Endodermal cell (in vitro differentiated cells): Measurements from ENCODE around the gene NIPAL3. TPM values are rescaled to one million over a fixed set of nuclear protein-coding genes. Genes with fewer than 3 reads are reported as not detected.

Experiments used
- DNase-seq: peaks from one replicate; pipeline ENCODE4 v3.0.0-alpha.2; 2017
- H3K27ac ChIP-seq: 2 replicates; pipeline ENCODE4 v1.5.1; 2013; ENCODE audit warnings: mild to moderate bottlenecking, low read depth, low read length, moderate library complexity
- H3K27me3 ChIP-seq: 2 replicates; pipeline ENCODE4 v1.6.1; 2013; ENCODE audit warnings: mild to moderate bottlenecking, low read length, moderate library complexity; ENCODE audit not compliant: insufficient read depth, control insufficient read depth, poor library complexity, severe bottlenecking
- H3K36me3 ChIP-seq: 2 replicates; pipeline ENCODE4 v1.7.0; 2013; ENCODE audit warnings: mild to moderate bottlenecking, low read length, moderate library complexity; ENCODE audit not compliant: control insufficient read depth, insufficient read depth
- H3K4me1 ChIP-seq: one replicate; pipeline ENCODE4 v1.7.0; 2013; ENCODE audit warnings: low read length; ENCODE audit not compliant: control insufficient read depth, insufficient read depth
- H3K4me3 ChIP-seq: 2 replicates; pipeline ENCODE4 v1.5.1; 2013; ENCODE audit warnings: mild to moderate bottlenecking, low read length, moderate library complexity
- H3K9ac ChIP-seq: 2 replicates; pipeline ENCODE4 v1.6.1; 2013; ENCODE audit warnings: mild to moderate bottlenecking, low read length, moderate library complexity; ENCODE audit not compliant: poor library complexity, severe bottlenecking; ENCODE audit errors: extremely low read depth
- H3K9me3 ChIP-seq: 2 replicates; pipeline ENCODE4 v1.6.1; 2013; ENCODE audit warnings: mild to moderate bottlenecking, low read length, moderate library complexity; ENCODE audit not compliant: control insufficient read depth
- H3K27ac Mint-ChIP-seq: 2 replicates; pipeline ENCODE4 v1.8.0; 2020; ENCODE audit warnings: mixed read lengths
- H3K27me3 Mint-ChIP-seq: 2 replicates; pipeline ENCODE4 v1.8.0; 2021; ENCODE audit warnings: mild to moderate bottlenecking, mixed read lengths; ENCODE audit not compliant: insufficient read depth
- H3K36me3 Mint-ChIP-seq: 2 replicates; pipeline ENCODE4 v1.8.0; 2020; ENCODE audit warnings: low read depth, mixed read lengths
- H3K4me1 Mint-ChIP-seq: 2 replicates; pipeline ENCODE4 v1.8.0; 2020; ENCODE audit warnings: mixed read lengths
- H3K4me3 Mint-ChIP-seq: 2 replicates; pipeline ENCODE4 v1.8.0; 2020; ENCODE audit warnings: mild to moderate bottlenecking, moderate library complexity, mixed read lengths
- H3K9me3 Mint-ChIP-seq: 2 replicates; pipeline ENCODE4 v1.8.0; 2020; ENCODE audit warnings: mild to moderate bottlenecking, mixed read lengths
- WGBS, 2 experiments: methylation state at CpG; one replicate each; pipeline versions ENCODE4 v1.1.5 to v1.1.7; 2013; ENCODE audit warnings: missing lambda C conversion rate in 2 of 2, mixed read lengths in 1 of 2; ENCODE audit not compliant: insufficient coverage in 1 of 2, insufficient read length in 1 of 2; 5-methylcytosine and 5-hydroxymethylcytosine counted together
- total RNA-seq, 2 donors: library from RNA; stranded (reverse); fragmentation: NEBNext Ultra II Directional in 1 of 2; extraction: Animal tissue kit (Norgen Biotek cat#: 25700) in 1 of 2; gene quantifications; 2 replicates in 1 of 2; 3 replicates in 1 of 2; pipeline ENCODE4 v1.2.1, GENCODE V29; 2021
- TF ChIP-seq, protein P1 (sequence below): fragments of 200-600 bp; sonication (generic); conservative IDR thresholded peaks from 2 replicates; pipeline ENCODE4 v1.5.0; 2021; ENCODE audit warnings: antibody characterized with exemption, mild to moderate bottlenecking

The NIPAL3 gene
- total RNA-seq, 2 donors from 2014 or later: 4.7 to 5.5 TPM

DNA sequence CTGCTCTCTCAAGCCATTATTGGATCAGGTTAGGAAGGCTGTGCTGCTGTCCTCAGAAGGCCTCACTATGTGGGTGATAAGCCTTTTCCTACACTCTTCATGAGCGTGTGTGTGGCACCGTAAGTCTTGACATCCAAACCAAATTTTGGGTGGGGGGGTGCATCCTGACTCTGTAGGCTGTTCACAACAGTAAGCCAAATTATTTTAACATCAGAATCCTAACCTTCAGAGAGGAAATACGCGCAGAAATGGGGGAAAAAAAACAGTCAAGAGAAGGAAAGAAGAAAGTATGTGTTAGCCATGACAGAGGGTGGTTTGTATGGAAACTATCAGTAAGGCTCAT lies 23.0 kb upstream of the NIPAL3 start:
- Mint-ChIP-seq H3K36me3 (peaks cover 20% of the 10 kb centered on the region), H3K9me3 (no peaks in the 10 kb centered on the region), H3K27ac (no peak overlapping the region), H3K27me3 (no peaks in the 10 kb centered on the region), H3K4me3 (no peak overlapping the region), H3K4me1 (peaks cover 7% of the 10 kb centered on the region)
- no peaks in the 10 kb centered on the region for H3K36me3 ChIP-seq
- 60 to 70% methylated on average over 1 to 4 of the region's 4 CpGs for WGBS, 2 experiments
- no peak overlapping the region for H3K27ac ChIP-seq
- no peak overlapping the region for H3K4me3 ChIP-seq
- DNase-seq: no peak
- H3K27me3 ChIP-seq: no peaks in the 10 kb centered on the region
- TF ChIP-seq, protein P1, sequence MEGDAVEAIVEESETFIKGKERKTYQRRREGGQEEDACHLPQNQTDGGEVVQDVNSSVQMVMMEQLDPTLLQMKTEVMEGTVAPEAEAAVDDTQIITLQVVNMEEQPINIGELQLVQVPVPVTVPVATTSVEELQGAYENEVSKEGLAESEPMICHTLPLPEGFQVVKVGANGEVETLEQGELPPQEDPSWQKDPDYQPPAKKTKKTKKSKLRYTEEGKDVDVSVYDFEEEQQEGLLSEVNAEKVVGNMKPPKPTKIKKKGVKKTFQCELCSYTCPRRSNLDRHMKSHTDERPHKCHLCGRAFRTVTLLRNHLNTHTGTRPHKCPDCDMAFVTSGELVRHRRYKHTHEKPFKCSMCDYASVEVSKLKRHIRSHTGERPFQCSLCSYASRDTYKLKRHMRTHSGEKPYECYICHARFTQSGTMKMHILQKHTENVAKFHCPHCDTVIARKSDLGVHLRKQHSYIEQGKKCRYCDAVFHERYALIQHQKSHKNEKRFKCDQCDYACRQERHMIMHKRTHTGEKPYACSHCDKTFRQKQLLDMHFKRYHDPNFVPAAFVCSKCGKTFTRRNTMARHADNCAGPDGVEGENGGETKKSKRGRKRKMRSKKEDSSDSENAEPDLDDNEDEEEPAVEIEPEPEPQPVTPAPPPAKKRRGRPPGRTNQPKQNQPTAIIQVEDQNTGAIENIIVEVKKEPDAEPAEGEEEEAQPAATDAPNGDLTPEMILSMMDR: no peak
- no peaks in the 10 kb centered on the region for H3K9me3 ChIP-seq
- no peaks in the 10 kb centered on the region for H3K4me1 ChIP-seq
- H3K9ac ChIP-seq: no peak overlapping the region

DNA sequence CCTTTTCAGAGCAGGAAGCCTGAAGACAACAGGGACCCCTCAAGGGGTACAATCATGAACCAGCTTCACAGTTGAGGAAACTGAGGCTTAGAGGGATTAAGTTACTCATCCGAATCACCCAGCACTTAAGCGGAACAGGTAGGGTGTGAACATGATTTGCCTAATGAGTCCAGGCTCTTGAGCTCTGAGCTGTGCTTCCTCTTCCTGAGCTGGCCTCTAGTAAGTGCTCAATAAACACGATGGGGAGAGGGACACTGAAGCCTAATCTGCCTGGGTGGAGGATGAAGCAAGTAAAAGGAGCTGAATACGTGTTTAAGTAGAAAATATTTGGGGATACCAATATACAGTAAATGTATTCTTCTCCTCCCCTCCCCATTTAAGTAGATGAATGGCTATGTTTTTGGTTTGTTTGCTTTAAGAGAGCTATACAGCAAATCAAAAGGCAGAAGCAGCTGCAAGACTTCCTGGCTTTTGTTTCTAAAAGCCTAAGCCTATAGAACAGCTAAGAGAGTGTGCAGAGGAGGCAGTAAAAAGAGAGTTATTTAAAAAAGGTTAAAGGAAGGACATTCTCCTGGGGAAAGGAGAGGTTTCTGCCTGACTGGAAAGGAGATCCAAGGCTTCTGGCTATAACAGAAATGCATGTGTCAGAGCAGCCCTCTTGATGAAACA lies 22.5 kb upstream of the NIPAL3 start:
- H3K36me3 Mint-ChIP-seq: peaks cover 19% of the 10 kb centered on the region
- 83 to 96% methylated on average over 2 to 3 of the region's 4 CpGs for WGBS, 2 experiments
- Histone ChIP-seq H3K4me3 (no peak overlapping the region), H3K4me1 (no peaks in the 10 kb centered on the region), H3K36me3 (no peaks in the 10 kb centered on the region), H3K9me3 (no peaks in the 10 kb centered on the region), H3K27me3 (no peaks in the 10 kb centered on the region), H3K9ac (no peak overlapping the region), H3K27ac (no peak overlapping the region)
- TF ChIP-seq, protein P1: no peak
- no peak for DNase-seq
- H3K27ac Mint-ChIP-seq: no peak overlapping the region
- no peaks in the 10 kb centered on the region for H3K27me3 Mint-ChIP-seq
- H3K9me3 Mint-ChIP-seq: no peaks in the 10 kb centered on the region
- peaks cover 7% of the 10 kb centered on the region for H3K4me1 Mint-ChIP-seq
- H3K4me3 Mint-ChIP-seq: no peak overlapping the region

- no peaks in the 10 kb centered on the region for H3K27me3 Mint-ChIP-seq
- H3K4me3 Mint-ChIP-seq: no peak overlapping the region
- DNase-seq: no peak
- 83 to 88% methylated on average over 6 of the region's 6 CpGs for WGBS, 2 experiments
- H3K36me3 Mint-ChIP-seq: peaks cover 16% of the 10 kb centered on the region
- TF ChIP-seq, protein P1: no peak
- H3K27ac Mint-ChIP-seq: no peak overlapping the region
- Histone ChIP-seq H3K9ac (no peak overlapping the region), H3K9me3 (no peaks in the 10 kb centered on the region), H3K36me3 (no peaks in the 10 kb centered on the region), H3K27ac (no peak overlapping the region), H3K4me1 (no peaks in the 10 kb centered on the region), H3K27me3 (no peaks in the 10 kb centered on the region), H3K4me3 (no peak overlapping the region)
- no peaks in the 10 kb centered on the region for H3K9me3 Mint-ChIP-seq
- H3K4me1 Mint-ChIP-seq: peaks cover 7% of the 10 kb centered on the region
Observed at GRCh38 chr1:24393892-24394291, 21.7 kb upstream of the NIPAL3 start.
